Fibroblast of lung (primary cell): ENCODE measurements around the gene ZNF503. TPM values are rescaled to one million over a fixed set of nuclear protein-coding genes. Genes with fewer than 3 reads are reported as not detected.

ENCODE experiments used
- DNase-seq, 2 donors: peaks; one replicate each; pipeline versions ENCODE4 v3.0.0 to v3.0.0-alpha.2; 2010; ENCODE audit warnings: low read depth in 2 of 2
- H2AFZ ChIP-seq: 2 replicates; pipeline ENCODE4 v1.5.1; 2012; ENCODE audit warnings: low read length, control low read depth, inconsistent platforms
- H3K27ac ChIP-seq: 2 replicates; pipeline ENCODE4 v1.5.1; 2011; ENCODE audit warnings: low read length, control low read depth; ENCODE audit not compliant: insufficient read depth
- H3K27me3 ChIP-seq: 2 replicates; pipeline ENCODE4 v1.5.1; 2011; ENCODE audit warnings: mild to moderate bottlenecking, low read length; ENCODE audit not compliant: control insufficient read depth, insufficient read depth
- H3K36me3 ChIP-seq: 2 replicates; pipeline ENCODE4 v1.5.1; 2011; ENCODE audit warnings: low read length; ENCODE audit not compliant: control insufficient read depth, insufficient read depth
- H3K4me1 ChIP-seq: 2 replicates; pipeline ENCODE4 v1.5.1; 2011; ENCODE audit warnings: low read length; ENCODE audit not compliant: control insufficient read depth, insufficient read depth; ENCODE audit errors: extremely low read depth
- H3K4me2 ChIP-seq: 2 replicates; pipeline ENCODE4 v1.5.1; 2011; ENCODE audit warnings: low read length, control low read depth; ENCODE audit not compliant: insufficient read depth; ENCODE audit errors: extremely low read depth
- H3K4me3 ChIP-seq, 4 experiments: fragments of 200-600 bp in 1 of 4; sonication (generic) in 1 of 4; replicated peaks in 1 of 4; 2 replicates each; pipeline ENCODE4 v1.5.1; 2011 to 2016; ENCODE audit warnings: low read length in 4 of 4, low read depth in 3 of 4, mild to moderate bottlenecking in 3 of 4, control low read depth in 2 of 4, inconsistent platforms in 1 of 4, mixed read lengths in 1 of 4; ENCODE audit not compliant: insufficient read depth in 1 of 4; ENCODE audit errors: control extremely low read depth in 1 of 4
- H3K79me2 ChIP-seq: 2 replicates; pipeline ENCODE4 v1.5.1; 2012; ENCODE audit warnings: mild to moderate bottlenecking, low read length, inconsistent platforms; ENCODE audit not compliant: control insufficient read depth, insufficient read depth
- H3K9ac ChIP-seq: 2 replicates; pipeline ENCODE4 v1.5.1; 2011; ENCODE audit warnings: mild to moderate bottlenecking, low read length, control low read depth; ENCODE audit not compliant: insufficient read depth
- H3K9me3 ChIP-seq: 2 replicates; pipeline ENCODE4 v1.5.1; 2012; ENCODE audit warnings: low read depth, low read length; ENCODE audit not compliant: control insufficient read depth, insufficient read depth
- H4K20me1 ChIP-seq: 2 replicates; pipeline ENCODE4 v1.5.1; 2011; ENCODE audit warnings: low read length; ENCODE audit not compliant: control insufficient read depth, insufficient read depth; ENCODE audit errors: extremely low read depth
- CTCF ChIP-seq, 2 donors: IDR thresholded peaks in 1 of 2; conservative IDR thresholded peaks in 1 of 2; 1 replicate in 1 of 2; 2 replicates in 1 of 2; pipeline ENCODE4 v1.5.1; 2011 to 2012; ENCODE audit warnings: low read length in 2 of 2, control low read depth in 1 of 2, inconsistent platforms in 1 of 2, low read depth in 1 of 2, mild to moderate bottlenecking in 1 of 2
- EZH2 ChIP-seq: IDR thresholded peaks from 2 replicates; pipeline ENCODE4 v1.5.1; 2012; ENCODE audit warnings: low read length, control low read depth, mild to moderate bottlenecking; ENCODE audit errors: missing control alignments
- polyA plus RNA-seq, 2 donors: library from polyadenylated mRNA; depleted of rRNA in 1 of 2; stranded (reverse) in 1 of 2; unstranded in 1 of 2; fragments of >200 nt; gene quantifications; 2 replicates each; pipeline ENCODE4 v1.2.1, GENCODE V29; 2011 to 2012; ENCODE audit warnings: missing spikeins in 1 of 2
- total RNA-seq: library from RNA; depleted of rRNA; stranded (reverse); fragments of >200 nt; gene quantifications from 2 replicates; pipeline ENCODE4 v1.2.1, GENCODE V29; 2014

ZNF503 gene
- total and polyA plus RNA-seq, 2 donors (not counting 1 experiment from before 2014, with no cell fraction given) = 4.9 to 7.1 TPM

- no peaks in the 10 kb centered on the region for H3K9me3 ChIP-seq
- no peaks in the 10 kb centered on the region for H4K20me1 ChIP-seq
- no peak overlapping the region for H2AFZ ChIP-seq
- H3K27me3 ChIP-seq = no peaks in the 10 kb centered on the region
- no peaks in the 10 kb centered on the region for H3K79me2 ChIP-seq
- no peak overlapping the region for H3K9ac ChIP-seq
- no peak overlapping the region for H3K4me3 ChIP-seq
- H3K4me1 ChIP-seq = peaks cover 2% of the 10 kb centered on the region
- no peak overlapping the region for H3K27ac ChIP-seq
- H3K36me3 ChIP-seq = peaks cover 3% of the 10 kb centered on the region
- H3K4me2 ChIP-seq = no peak overlapping the region
- DNase-seq = no peak
- TF ChIP-seq EZH2 (no peak), CTCF (conservative IDR thresholded peaks at IDR 0.05 in 1 of 2, IDR thresholded peaks at IDR 0.05 in 1 of 2; ENCODE audit: low read depth in 1 of 2, low read length in 2 of 2) (no peak)
Measured at GRCh38 chr10:75390178-75390577, 11.4 kb downstream of the ZNF503 start.

GRCh38 chr10:75388082-75388481 is 13.5 kb downstream of the ZNF503 start:
- Histone ChIP-seq H3K4me2 (no peak overlapping the region), H2AFZ (no peak overlapping the region), H4K20me1 (no peaks in the 10 kb centered on the region), H3K9me3 (no peaks in the 10 kb centered on the region), H3K4me1 (no peaks in the 10 kb centered on the region), H3K27me3 (no peaks in the 10 kb centered on the region), H3K79me2 (no peaks in the 10 kb centered on the region), H3K9ac (no peak overlapping the region), H3K27ac (no peak overlapping the region), H3K4me3 (no peak overlapping the region), H3K36me3 (no peaks in the 10 kb centered on the region)
- DNase-seq = no peak
- TF ChIP-seq CTCF (conservative IDR thresholded peaks at IDR 0.05 in 1 of 2, IDR thresholded peaks at IDR 0.05 in 1 of 2; ENCODE audit: low read depth in 1 of 2, low read length in 2 of 2) = no peak
- TF ChIP-seq EZH2 = no peak

- H2AFZ ChIP-seq = no peak overlapping the region
- H3K79me2 ChIP-seq = no peaks in the 10 kb centered on the region
- no peak for DNase-seq
- no peak for TF ChIP-seq EZH2
- TF ChIP-seq CTCF (conservative IDR thresholded peaks at IDR 0.05 in 1 of 2, IDR thresholded peaks at IDR 0.05 in 1 of 2; ENCODE audit: low read depth in 1 of 2, low read length in 2 of 2) = no peak
- H3K9me3 ChIP-seq = no peaks in the 10 kb centered on the region
- no peaks in the 10 kb centered on the region for H4K20me1 ChIP-seq
- H3K4me2 ChIP-seq = no peak overlapping the region
- no peaks in the 10 kb centered on the region for H3K27me3 ChIP-seq
- H3K27ac ChIP-seq = no peak overlapping the region
- no peak overlapping the region for H3K4me3 ChIP-seq
- H3K9ac ChIP-seq = no peak overlapping the region
- H3K36me3 ChIP-seq = no peaks in the 10 kb centered on the region
- no peaks in the 10 kb centered on the region for H3K4me1 ChIP-seq
Measured at GRCh38 chr10:75386128-75386527, 15.4 kb downstream of the ZNF503 start.
